AG04450 (cell line): ENCODE data around the gene COL23A1. TPM values are rescaled to one million over a fixed set of nuclear protein-coding genes. Genes with fewer than 3 reads are reported as not detected.

Experiments used
- CTCF ChIA-PET: fragments of 300-600, 350-600 bp; formaldehyde crosslinking; extraction: SDS; loops from one replicate; lab custom pipeline; 2022; ENCODE audit warnings: antibody characterized with exemption, inconsistent platforms; lab: Charles Lee
- POLR2A ChIA-PET: fragments of 350-600 bp; formaldehyde crosslinking; extraction: SDS; loops from one replicate; lab custom pipeline; 2021; ENCODE audit warnings: antibody characterized with exemption, inconsistent platforms; lab: Yijun Ruan, JAX
- DNase-seq: peaks from one replicate; pipeline ENCODE4 v3.0.0-alpha.2; 2011; ENCODE audit warnings: low read depth, low spot score
- H3K27ac ChIP-seq: one replicate; pipeline ENCODE4 v1.5.1; 2012; ENCODE audit warnings: low read depth, low read length, control low read depth
- H3K27me3 ChIP-seq: one replicate; pipeline ENCODE4 v1.6.0; 2012; ENCODE audit warnings: low read length; ENCODE audit not compliant: control insufficient read depth, insufficient read depth
- H3K4me3 ChIP-seq: 2 replicates; pipeline ENCODE4 v1.5.1; 2011; ENCODE audit warnings: mild to moderate bottlenecking, low read depth, low read length, control low read depth
- H3K9me3 ChIP-seq: 2 replicates; pipeline ENCODE4 v1.5.1; 2012; ENCODE audit warnings: low read length; ENCODE audit not compliant: control insufficient read depth, insufficient read depth
- CTCF ChIP-seq: IDR thresholded peaks from 2 replicates; pipeline ENCODE4 v1.5.1; 2011; ENCODE audit warnings: low read depth, low read length, control low read depth, inconsistent platforms
- polyA plus RNA-seq: library from polyadenylated mRNA; depleted of rRNA; stranded (reverse); fragments of >200 nt; gene quantifications from 2 replicates; pipeline ENCODE4 v1.2.3, GENCODE V29; 2011

COL23A1 gene
- polyA plus RNA-seq, 1 experiment = not detected

- no peak overlapping the region for H3K27ac ChIP-seq
- CTCF ChIA-PET = interaction anchor here (0.9 kb wide), 1 partner anchor 14 kb away, joined by 3 read pairs; no protein-coding TSS in a partner anchor
- H3K9me3 ChIP-seq = 0 out of 2 replicates have a peak, but pooled peaks cover 2% of the 10 kb centered on the region
- no peak for TF ChIP-seq CTCF
- H3K27me3 ChIP-seq = no peaks in the 10 kb centered on the region
- H3K4me3 ChIP-seq = no peak overlapping the region
- POLR2A ChIA-PET = interaction anchor here (0.7 kb wide), 1 partner anchor 19 kb away, joined by 3 read pairs; no protein-coding TSS in a partner anchor
- DNase-seq = no peak
These were observed 16.1 kb upstream of the COL23A1 start for GRCh38 chr5:178606269-178606668.

GRCh38 chr5:178605788-178606187 lies 15.6 kb upstream of the COL23A1 start:
- Histone ChIP-seq H3K27ac (no peak overlapping the region), H3K9me3 (0 out of 2 replicates have a peak, but pooled peaks cover 2% of the 10 kb centered on the region), H3K27me3 (no peaks in the 10 kb centered on the region), H3K4me3 (no peak overlapping the region)
- POLR2A ChIA-PET = no interaction called here
- DNase-seq = no peak
- CTCF ChIA-PET = interaction anchor here (0.6 to 0.9 kb wide), 2 partner anchors 14 to 550 kb away, joined by 3 read pairs; no protein-coding TSS in a partner anchor
- no peak for TF ChIP-seq CTCF

GRCh38 chr5:178602752-178603151 lies 12.6 kb upstream of the COL23A1 start:
- ChIA-PET POLR2A (no interaction called here), CTCF (no interaction called here)

GRCh38 chr5:178595750-178596149 lies 5.6 kb upstream of the COL23A1 start:
- Histone ChIP-seq H3K27ac (no peak overlapping the region), H3K27me3 (peaks cover 7% of the 10 kb centered on the region), H3K4me3 (no peak overlapping the region), H3K9me3 (peaks cover 8% of the 10 kb centered on the region)
- no peak for TF ChIP-seq CTCF
- no peak for DNase-seq
- ChIA-PET POLR2A (interaction anchor here (0.6 kb wide), 1 partner anchor 439 kb away, joined by 3 read pairs; no protein-coding TSS in a partner anchor), CTCF (interaction anchor here (0.5 to 1.4 kb wide), 2 partner anchors 19 to 937 kb away, joined by 3 to 5 read pairs; no protein-coding TSS in a partner anchor)

More at GRCh38 chr5:178602752-178603151, 12.6 kb upstream of the COL23A1 start:
- no peak for DNase-seq
- Histone ChIP-seq H3K27ac (no peak overlapping the region), H3K4me3 (no peak overlapping the region), H3K9me3 (0 out of 2 replicates have a peak, but pooled peaks cover 2% of the 10 kb centered on the region), H3K27me3 (no peaks in the 10 kb centered on the region)
- no peak for TF ChIP-seq CTCF

- H3K27me3 ChIP-seq = peaks cover 10% of the 10 kb centered on the region
- CTCF ChIA-PET = interaction anchor here (1.4 kb wide), 1 partner anchor 19 kb away, joined by 5 read pairs; no protein-coding TSS in a partner anchor
- no peak for TF ChIP-seq CTCF
These were observed 5.0 kb upstream of the COL23A1 start for GRCh38 chr5:178595150-178595549.

More at GRCh38 chr5:178595150-178595549, 5.0 kb upstream of the COL23A1 start:
- no peak for DNase-seq
- POLR2A ChIA-PET = no interaction called here
- no peak overlapping the region for H3K27ac ChIP-seq
- H3K4me3 ChIP-seq = no peak overlapping the region
- peaks cover 8% of the 10 kb centered on the region for H3K9me3 ChIP-seq
